ENCODE measurements around the gene FAM184A. TPM values are rescaled to one million over a fixed set of nuclear protein-coding genes. Genes with fewer than 3 reads are reported as not detected.

FAM184A gene
- total RNA-seq, 1 donor from 2014 or later, result 24.8 TPM

DNA sequence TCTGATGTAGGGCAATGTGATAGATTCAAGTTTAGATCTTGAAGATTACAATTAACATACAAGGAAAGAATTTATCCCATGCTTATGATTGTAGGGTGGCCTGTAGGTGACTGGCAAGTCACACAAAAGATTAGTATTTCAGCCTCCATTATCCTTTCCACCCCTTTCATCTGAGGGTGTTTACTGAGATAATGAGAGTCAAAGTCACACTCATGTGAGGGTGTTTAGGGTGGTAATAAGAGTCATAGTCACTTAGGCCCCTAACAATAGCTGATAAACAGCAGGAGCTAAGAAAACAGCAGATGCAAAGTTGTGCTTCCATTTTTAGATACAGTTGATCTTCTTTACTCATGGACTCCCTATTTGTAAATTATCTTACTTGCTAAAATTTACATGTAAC lies 11.4 kb downstream of the FAM184A start:
- Histone ChIP-seq H3K9me3 (ENCODE audit: low read depth) (no peaks in the 10 kb centered on the region), H3K4me1 (no peaks in the 10 kb centered on the region), H4K20me1 (ENCODE audit: low read depth) (no peaks in the 10 kb centered on the region), H3K27me3 (no peaks in the 10 kb centered on the region), H3F3A (ENCODE audit: low read depth) (no peaks in the 10 kb centered on the region), H3K27ac (no peak overlapping the region), H3K4me3 (no peak overlapping the region), H2AFZ (replicated peaks) (no peak overlapping the region), H3K79me2 (ENCODE audit: low read depth) (no peaks in the 10 kb centered on the region), H3K9ac (no peak overlapping the region), H3K36me3 (no peaks in the 10 kb centered on the region), H3K4me2 (no peak overlapping the region)
- Mint-ChIP-seq H3K27me3 (ENCODE audit: insufficient read depth, low read depth) (no peaks in the 10 kb centered on the region), H3K36me3 (no peaks in the 10 kb centered on the region), H3K9me3 (no peaks in the 10 kb centered on the region), H3K4me1 (no peaks in the 10 kb centered on the region), H3K27ac (no peak overlapping the region), H3K4me3 (no peak overlapping the region)
- TF ChIP-seq EZH2 (IDR thresholded peaks at IDR 0.05), result no peak
- TF ChIP-seq CTCF (IDR thresholded peaks at IDR 0.05), result no peak
- TF ChIP-seq EZH2phosphoT487 (IDR thresholded peaks at IDR 0.05), result no peak
- DNase-seq (ENCODE audit: low spot score), result no peak

DNA sequence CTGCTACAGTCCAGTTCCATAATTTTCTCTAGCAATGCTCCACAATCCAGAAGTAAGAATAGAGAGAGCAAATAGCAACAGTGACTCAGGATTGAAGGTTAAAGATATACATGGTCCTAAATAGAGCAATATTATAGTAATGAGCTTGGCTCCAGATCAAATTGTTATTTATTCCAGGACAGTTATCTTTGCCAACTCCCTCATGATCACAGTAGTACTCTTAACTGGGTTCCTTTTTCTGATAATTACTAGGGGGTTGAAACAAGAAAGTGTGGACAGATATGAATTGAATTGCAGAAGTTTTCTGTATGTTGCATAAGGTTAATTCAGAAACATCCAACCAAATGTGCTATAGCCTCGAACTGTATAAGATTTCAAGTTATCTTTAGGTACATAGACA lies 11.9 kb downstream of the FAM184A start:
- Mint-ChIP-seq H3K27me3 (ENCODE audit: insufficient read depth, low read depth) (no peaks in the 10 kb centered on the region), H3K9me3 (no peaks in the 10 kb centered on the region), H3K36me3 (no peaks in the 10 kb centered on the region), H3K4me3 (no peak overlapping the region), H3K27ac (no peak overlapping the region), H3K4me1 (no peaks in the 10 kb centered on the region)
- Histone ChIP-seq H3K4me1 (no peaks in the 10 kb centered on the region), H3K9ac (no peak overlapping the region), H3K36me3 (no peaks in the 10 kb centered on the region), H3K4me3 (no peak overlapping the region), H3K79me2 (ENCODE audit: low read depth) (no peaks in the 10 kb centered on the region), H4K20me1 (ENCODE audit: low read depth) (no peaks in the 10 kb centered on the region), H3K27ac (no peak overlapping the region), H3K27me3 (no peaks in the 10 kb centered on the region), H3K4me2 (no peak overlapping the region), H2AFZ (replicated peaks) (no peak overlapping the region), H3K9me3 (ENCODE audit: low read depth) (no peaks in the 10 kb centered on the region), H3F3A (ENCODE audit: low read depth) (no peaks in the 10 kb centered on the region)
- TF ChIP-seq EZH2phosphoT487 (IDR thresholded peaks at IDR 0.05), result no peak
- no peak for TF ChIP-seq EZH2 (IDR thresholded peaks at IDR 0.05)
- TF ChIP-seq CTCF (IDR thresholded peaks at IDR 0.05), result no peak
- no peak for DNase-seq (ENCODE audit: low spot score)

DNA sequence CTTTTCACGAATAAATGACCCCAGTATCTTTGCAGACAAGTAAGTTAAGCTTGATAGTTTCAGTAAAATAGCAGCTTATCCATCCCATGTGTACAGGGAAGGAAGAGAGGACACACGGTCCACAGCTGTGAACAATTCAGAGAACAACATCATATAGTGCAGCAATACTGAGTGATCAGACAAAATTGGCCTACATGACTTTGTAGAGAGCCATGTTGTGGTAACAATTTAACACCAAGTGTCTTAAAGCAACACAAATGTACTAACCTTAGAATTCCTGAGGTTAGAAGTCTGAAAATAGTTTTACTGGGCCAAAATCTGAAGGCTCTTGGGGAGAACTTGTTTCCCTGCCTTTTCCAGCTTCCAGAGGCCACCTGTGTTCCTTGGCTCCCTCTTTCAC lies 12.5 kb downstream of the FAM184A start:
- no peaks in the 10 kb centered on the region for H3K36me3 ChIP-seq
- H4K20me1 ChIP-seq (ENCODE audit: low read depth), result no peaks in the 10 kb centered on the region
- no peaks in the 10 kb centered on the region for H3K4me1 ChIP-seq
- H3K27ac Mint-ChIP-seq, result no peak overlapping the region
- no peaks in the 10 kb centered on the region for H3K36me3 Mint-ChIP-seq
- no peaks in the 10 kb centered on the region for H3K4me1 Mint-ChIP-seq
- no peaks in the 10 kb centered on the region for H3K27me3 Mint-ChIP-seq (ENCODE audit: insufficient read depth, low read depth)
- H2AFZ ChIP-seq (replicated peaks), result no peak overlapping the region
- TF ChIP-seq CTCF (IDR thresholded peaks at IDR 0.05), result no peak
- no peak for TF ChIP-seq EZH2 (IDR thresholded peaks at IDR 0.05)
- no peak for TF ChIP-seq EZH2phosphoT487 (IDR thresholded peaks at IDR 0.05)
- no peak overlapping the region for H3K4me3 Mint-ChIP-seq
- no peak overlapping the region for H3K9ac ChIP-seq
- no peak for DNase-seq (ENCODE audit: low spot score)
- no peaks in the 10 kb centered on the region for H3K9me3 Mint-ChIP-seq
- no peaks in the 10 kb centered on the region for H3K27me3 ChIP-seq
- H3K79me2 ChIP-seq (ENCODE audit: low read depth), result no peaks in the 10 kb centered on the region
- no peaks in the 10 kb centered on the region for H3F3A ChIP-seq (ENCODE audit: low read depth)
- no peak overlapping the region for H3K4me2 ChIP-seq
- no peaks in the 10 kb centered on the region for H3K9me3 ChIP-seq (ENCODE audit: low read depth)
- no peak overlapping the region for H3K4me3 ChIP-seq
- H3K27ac ChIP-seq, result no peak overlapping the region

GRCh38 chr6:119065382-119065781 lies 13.1 kb downstream of the FAM184A start:
- no peak overlapping the region for H3K4me3 Mint-ChIP-seq
- Histone ChIP-seq H3K9me3 (ENCODE audit: low read depth) (no peaks in the 10 kb centered on the region), H4K20me1 (ENCODE audit: low read depth) (no peaks in the 10 kb centered on the region), H3K4me3 (no peak overlapping the region), H3K27ac (no peak overlapping the region), H3K36me3 (no peaks in the 10 kb centered on the region), H3K4me2 (no peak overlapping the region), H3K9ac (no peak overlapping the region), H2AFZ (replicated peaks) (no peak overlapping the region), H3K4me1 (no peaks in the 10 kb centered on the region), H3K27me3 (no peaks in the 10 kb centered on the region), H3K79me2 (ENCODE audit: low read depth) (no peaks in the 10 kb centered on the region), H3F3A (ENCODE audit: low read depth) (no peaks in the 10 kb centered on the region)
- no peaks in the 10 kb centered on the region for H3K4me1 Mint-ChIP-seq
- TF ChIP-seq EZH2phosphoT487 (IDR thresholded peaks at IDR 0.05) (no peak), EZH2 (IDR thresholded peaks at IDR 0.05) (no peak), CTCF (IDR thresholded peaks at IDR 0.05) (no peak)
- no peaks in the 10 kb centered on the region for H3K27me3 Mint-ChIP-seq (ENCODE audit: insufficient read depth, low read depth)
- H3K36me3 Mint-ChIP-seq, result no peaks in the 10 kb centered on the region
- DNase-seq (ENCODE audit: low spot score), result no peak
- H3K9me3 Mint-ChIP-seq, result no peaks in the 10 kb centered on the region
- no peak overlapping the region for H3K27ac Mint-ChIP-seq

Data from neural progenitor cell (in vitro differentiated cells).